Cortex of kidney (tissue), 1 donor: ENCODE results near the gene INSRR.

Experiments
- DNase-seq: peaks from one replicate; lab custom pipeline; 2025; lab: John Stamatoyannopoulos, UW

INSRR gene

GRCh38 chr1:156894001-156894400 is 35.1 kb upstream of the INSRR start:
- no peak for DNase-seq

DNA sequence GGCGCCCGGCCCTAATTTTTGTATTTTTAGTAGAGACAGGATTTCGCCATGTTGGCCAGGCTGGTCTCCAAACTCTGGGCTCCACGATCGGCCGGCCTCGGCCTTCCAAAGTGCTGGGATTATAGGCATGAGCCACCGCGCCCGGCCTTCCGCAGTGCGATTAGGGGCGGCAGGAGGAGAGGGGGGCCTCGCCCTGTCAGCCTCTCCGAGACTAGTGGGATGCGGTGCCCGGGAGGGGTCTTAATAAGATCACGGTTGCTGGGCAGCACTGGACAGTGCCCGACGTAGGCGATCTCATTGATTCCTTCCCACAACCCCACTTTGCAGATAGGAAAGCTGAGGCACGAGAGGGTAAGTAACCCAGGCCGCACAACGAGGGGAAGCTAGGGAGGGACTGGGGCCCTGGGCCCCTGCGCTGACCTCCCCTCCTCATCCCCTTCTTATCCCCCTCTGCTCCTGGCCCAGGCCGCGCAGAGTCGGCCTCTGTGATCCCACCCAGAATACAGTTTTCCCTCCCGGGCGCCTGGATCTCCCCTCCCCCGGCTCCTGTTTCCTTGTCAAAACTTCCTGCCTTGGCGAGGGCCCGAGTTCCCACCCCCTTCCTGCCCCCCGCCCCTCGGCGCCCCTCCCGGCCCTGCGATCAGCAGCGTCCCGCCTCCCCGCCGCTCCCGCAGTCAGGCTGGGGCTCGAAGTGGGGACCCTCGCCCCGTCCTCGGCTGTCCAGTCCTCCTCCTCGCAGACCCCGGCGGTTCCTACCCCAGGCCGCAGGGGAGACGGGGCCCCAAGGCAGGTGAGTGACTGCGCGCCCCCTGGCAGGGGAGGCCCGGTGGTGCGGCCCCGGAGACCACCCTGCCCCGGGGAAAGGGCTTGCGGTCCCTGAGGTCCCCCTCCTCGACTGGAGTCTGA is 34.4 kb upstream of the INSRR start, which contains the start of gene PEAR1:
TSS of gene PEAR1 (plus strand) at position 671 of the 906 bp plus-strand sequence. CDS start 10,209 bp downstream, outside the sequence.
- DNase-seq, result no peak

DNA sequence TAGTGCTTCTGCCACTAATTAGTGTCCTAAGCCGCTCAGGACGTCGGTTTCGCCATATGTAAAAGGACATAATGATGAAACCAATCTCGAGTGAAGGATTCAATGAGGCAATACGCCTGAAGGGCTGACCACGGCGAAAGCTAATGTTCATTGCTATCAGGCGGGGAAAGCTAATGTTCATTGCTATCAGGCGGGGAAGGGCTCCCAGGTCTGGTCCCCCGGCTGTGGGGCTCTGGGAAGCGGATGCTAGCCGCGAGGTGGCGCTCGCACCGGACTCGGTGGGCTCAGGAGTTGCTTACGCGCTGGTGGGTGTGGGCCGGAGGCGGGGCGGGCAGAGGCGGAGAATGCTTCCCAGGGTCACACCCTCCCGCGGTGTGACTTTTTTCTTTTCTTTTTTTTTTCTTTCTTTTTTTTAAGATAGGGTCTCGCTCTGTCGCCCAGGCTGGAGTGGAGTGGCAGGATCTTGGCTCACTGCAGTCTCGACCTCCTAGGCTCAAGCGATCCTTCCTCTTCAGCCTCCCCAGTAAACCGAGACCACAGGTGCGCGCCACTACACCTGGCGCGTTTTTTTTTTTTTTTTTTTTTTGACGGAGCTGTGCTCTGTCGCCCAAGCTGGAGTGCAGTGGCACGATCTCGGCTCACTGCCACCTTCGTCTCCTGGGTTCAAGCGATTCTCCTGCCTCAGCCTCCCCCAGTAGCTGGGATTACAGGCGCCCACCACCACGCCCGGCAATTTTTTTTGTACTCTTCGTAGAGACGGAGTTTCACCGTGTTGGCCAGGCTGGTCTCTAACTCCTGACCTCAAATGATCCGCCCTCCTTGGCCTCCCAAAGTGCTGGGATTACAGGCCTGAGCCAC is 33.5 kb upstream of the INSRR start:
- DNase-seq, result peak; percentile 25

- DNase-seq, result no peak
Observed at GRCh38 chr1:156889802-156890580, 31.1 kb upstream of the INSRR start.

DNA sequence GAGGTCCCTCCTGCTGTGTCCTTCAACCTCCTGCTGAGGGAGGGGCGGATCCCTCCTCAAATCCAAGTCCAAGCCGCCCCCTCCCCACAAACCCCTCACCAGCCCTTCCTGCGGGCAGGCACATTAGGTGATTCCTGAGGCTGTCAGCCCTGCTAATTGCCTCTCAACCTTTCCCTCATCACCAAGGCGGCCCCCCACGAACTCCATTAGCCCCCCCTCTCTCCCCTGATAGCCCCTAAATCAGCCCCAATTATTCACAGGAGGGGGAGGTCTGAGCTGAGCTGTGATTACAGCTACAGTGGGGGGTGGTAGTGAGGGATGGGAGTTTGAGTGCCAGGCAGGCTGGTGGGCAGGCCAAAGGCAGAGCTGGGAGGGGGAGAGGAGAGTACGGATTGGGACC is 28.8 kb upstream of the INSRR start:
- DNase-seq, result no peak

DNA sequence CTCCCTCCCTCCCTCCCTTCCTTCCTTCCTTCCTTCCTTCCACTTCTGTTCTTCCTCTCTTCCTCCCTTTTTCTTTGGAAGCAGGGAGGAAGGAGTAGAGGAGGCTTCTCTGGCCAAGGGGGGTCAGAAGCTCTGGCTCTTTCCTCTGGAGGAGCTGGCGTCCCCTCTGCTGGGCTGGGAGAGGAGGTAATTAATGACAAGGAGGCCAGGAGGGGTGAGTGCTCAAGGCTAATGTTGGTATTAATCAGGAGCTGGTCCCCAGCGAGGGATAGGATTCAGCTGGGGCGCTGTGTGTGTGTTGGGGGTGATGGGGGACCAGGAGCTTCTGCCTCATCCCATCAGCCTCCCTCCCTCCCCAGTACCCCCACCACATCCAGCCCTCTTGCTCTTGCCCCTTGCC is 28.4 kb upstream of the INSRR start:
- DNase-seq, result no peak

- no peak for DNase-seq
Observed at GRCh38 chr1:156886583-156887281, 27.8 kb upstream of the INSRR start.

- DNase-seq, result no peak
Observed at GRCh38 chr1:156885880-156886355, 27.0 kb upstream of the INSRR start.

- no peak for DNase-seq
Observed at GRCh38 chr1:156885314-156885713, 26.4 kb upstream of the INSRR start.

GRCh38 chr1:156884560-156885184 is 25.8 kb upstream of the INSRR start:
- no peak for DNase-seq

GRCh38 chr1:156883919-156884318 is 25.0 kb upstream of the INSRR start:
- DNase-seq, result no peak

DNA sequence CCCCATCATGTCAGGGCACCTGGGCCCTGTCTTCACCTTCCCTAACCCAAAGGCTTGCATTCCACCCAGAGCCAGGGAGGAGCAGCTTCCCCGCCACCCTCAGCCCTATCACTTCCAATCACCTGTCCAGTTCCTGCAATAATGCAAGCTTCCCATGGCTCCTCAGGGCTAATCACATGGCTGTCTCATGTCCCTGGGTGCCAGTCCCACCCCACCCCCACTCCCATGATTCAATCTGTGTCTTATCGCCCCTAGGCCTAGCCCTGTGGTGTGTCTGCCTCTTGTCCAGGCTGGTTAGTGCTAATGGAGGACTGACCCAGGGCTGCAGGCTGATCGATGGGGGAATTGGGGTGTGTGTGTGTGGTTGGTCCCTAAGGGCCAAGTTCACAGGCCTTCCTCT is 23.6 kb upstream of the INSRR start:
- no peak for DNase-seq

- DNase-seq, result no peak
Observed at GRCh38 chr1:156881663-156882062, 22.7 kb upstream of the INSRR start.

GRCh38 chr1:156881101-156881500 is 22.2 kb upstream of the INSRR start:
- no peak for DNase-seq

- DNase-seq, result no peak
Observed at GRCh38 chr1:156880473-156880872, 21.6 kb upstream of the INSRR start.

DNA sequence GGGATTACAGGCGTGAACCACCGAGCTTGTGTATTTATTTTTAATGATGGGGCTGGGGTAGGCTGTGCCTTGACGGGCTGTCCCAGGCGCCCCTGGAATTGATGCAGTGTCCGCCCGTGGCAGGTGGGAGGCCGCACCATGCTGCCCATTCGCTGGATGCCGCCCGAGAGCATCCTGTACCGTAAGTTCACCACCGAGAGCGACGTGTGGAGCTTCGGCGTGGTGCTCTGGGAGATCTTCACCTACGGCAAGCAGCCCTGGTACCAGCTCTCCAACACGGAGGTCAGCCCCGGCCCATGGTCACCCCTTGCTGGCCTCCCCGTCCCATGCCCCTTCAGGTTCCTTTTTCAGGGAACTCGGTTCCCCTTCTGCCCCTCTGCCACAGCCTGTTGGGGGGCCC is 21.0 kb upstream of the INSRR start:
- DNase-seq, result no peak

DNA sequence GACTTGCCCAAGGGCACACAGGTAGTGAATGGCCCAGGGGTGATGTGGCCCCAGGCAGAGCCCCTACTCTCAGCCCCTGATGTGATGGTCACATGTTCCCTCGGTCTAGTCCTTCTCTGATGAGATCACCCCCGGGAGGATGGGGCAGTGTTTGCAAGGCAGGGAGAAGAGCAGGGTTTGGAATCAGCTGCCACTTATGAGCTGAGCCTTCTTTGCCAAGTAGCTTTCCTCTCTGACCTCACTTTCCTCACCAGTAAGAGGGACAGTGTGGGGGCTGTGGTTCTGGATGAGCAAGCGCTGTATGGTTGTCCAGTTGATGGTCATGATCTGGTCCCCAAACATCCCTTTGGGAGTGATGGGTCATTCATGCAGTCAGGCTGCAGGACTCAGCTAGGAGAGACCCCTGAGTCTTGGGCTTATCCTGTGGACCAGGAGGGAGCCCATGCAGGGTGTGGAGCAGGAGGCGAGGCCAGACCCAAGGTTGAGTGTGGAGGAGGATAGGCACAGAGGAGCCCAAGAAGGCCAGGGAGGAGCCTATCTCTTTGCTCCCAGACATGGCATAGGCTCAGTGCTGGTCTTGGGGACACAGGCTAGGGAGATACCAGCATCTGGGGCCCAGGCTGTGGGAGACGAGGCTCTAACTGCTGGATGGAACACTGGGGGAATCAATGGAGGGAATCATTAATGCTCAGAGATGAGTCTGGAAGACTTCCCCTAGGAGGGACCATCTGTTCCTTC is 18.7 kb upstream of the INSRR start:
- DNase-seq, result no peak

- DNase-seq, result no peak
Observed at GRCh38 chr1:156876281-156876680, 17.4 kb upstream of the INSRR start.

GRCh38 chr1:156875341-156875615 is 16.4 kb upstream of the INSRR start:
- no peak for DNase-seq

- DNase-seq, result no peak
Observed at GRCh38 chr1:156874572-156875340, 15.8 kb upstream of the INSRR start.
